Stomach (tissue), 9 donors: ENCODE results near the gene RFC3. TPM values are rescaled to one million over a fixed set of nuclear protein-coding genes. Genes with fewer than 3 reads are reported as not detected.

ENCODE experiments used
- DNase-seq, 2 donors: peaks; one replicate each; pipeline versions ENCODE4 v3.0.0 to v3.0.0-alpha.2; 2013 to 2019
- H3K27ac ChIP-seq, 5 donors: fragments of 200-600 bp in 4 of 5; sonication (generic) in 4 of 5; one replicate each; pipeline ENCODE4 v1.5.1; 2013 to 2019; ENCODE audit warnings: mild to moderate bottlenecking in 1 of 5, moderate library complexity in 1 of 5
- H3K27me3 ChIP-seq, 3 donors: fragments of 200-600 bp; sonication (generic); one replicate each; pipeline ENCODE4 v1.5.1; 2017 to 2019; ENCODE audit warnings: mixed run types in 1 of 3
- H3K36me3 ChIP-seq, 4 donors: fragments of 200-600 bp; sonication (generic); 1 replicate in 3 of 4; 2 replicates in 1 of 4; pipeline ENCODE4 v1.5.1; 2016 to 2019
- H3K4me1 ChIP-seq, 4 donors: fragments of 200-600 bp; sonication (generic); one replicate each; pipeline ENCODE4 v1.5.1; 2016 to 2019
- H3K4me3 ChIP-seq, 4 donors: fragments of 200-600 bp; sonication (generic) in 3 of 4; one replicate each; pipeline ENCODE4 v1.5.1; 2016 to 2019; ENCODE audit warnings: mild to moderate bottlenecking in 1 of 4
- H3K9me3 ChIP-seq, 4 donors: fragments of 200-600 bp; sonication (generic); one replicate each; pipeline ENCODE4 v1.5.1; 2016 to 2019
- EP300 ChIP-seq: sonication (generic); formaldehyde crosslinking; IDR thresholded peaks from one replicate; pipeline ENCODE4 v1.6.1; 2017; ENCODE audit warnings: antibody characterized with exemption
- POLR2A ChIP-seq, 4 donors: fragments of 450-650 bp; IDR thresholded peaks; one replicate each; pipeline ENCODE4 v1.6.1; 2016; ENCODE audit warnings: antibody characterized with exemption in 4 of 4, control low read depth in 2 of 4, mild to moderate bottlenecking in 1 of 4, moderate library complexity in 1 of 4
- POLR2AphosphoS5 ChIP-seq, 3 donors: sonication (generic); formaldehyde crosslinking; IDR thresholded peaks; one replicate each; pipeline ENCODE4 v1.6.1; 2016; ENCODE audit warnings: antibody characterized with exemption in 3 of 3
- whole genome bisulfite sequencing, 5 donors: extraction: QIAGEN DNeasy Blood & Tissue Kit in 3 of 5; methylation state at CpG; one replicate each; pipeline versions ENCODE4 v1.1.5 to v1.1.7; 2013 to 2018; 5-methylcytosine and 5-hydroxymethylcytosine counted together
- intact Hi-C: fragments of 100-400 bp; cut with DNase I; formaldehyde crosslinking; loops from one replicate; pipeline ENCODE4 v1.15.1; 2023; ENCODE audit warnings: low total_unique reads
- polyA plus RNA-seq, 3 donors: library from polyadenylated mRNA; stranded (reverse); fragments of 200-250 nt; gene quantifications; one replicate each; pipeline ENCODE4 v1.2.3, GENCODE V29; 2013
- total RNA-seq, 5 donors: library from RNA; depleted of rRNA; stranded (reverse); fragments of >200 nt; gene quantifications; one replicate each; pipeline versions ENCODE4 v1.1.0 to v1.2.3, GENCODE V29; 2014 to 2016
- TF ChIP-seq, protein P1 (sequence below), 7 experiments: fragments of 450-650 bp in 4 of 7; fragments of 200-600 bp in 3 of 7; sonication (generic) in 3 of 7; IDR thresholded peaks; one replicate each; pipeline ENCODE4 v1.5.1; 2016 to 2019; ENCODE audit warnings: antibody characterized with exemption in 7 of 7, control low read depth in 2 of 7, mild to moderate bottlenecking in 1 of 7
- donor health status: healthy with polysubstance abuse.
- donor health status: Bipolar disorder and iron deficiency.
- donor health status: healthy.

The RFC3 gene
- total and polyA plus RNA-seq, 8 donors = 0.58 to 27.7 (median 7.8) TPM

- TF ChIP-seq, protein P1, sequence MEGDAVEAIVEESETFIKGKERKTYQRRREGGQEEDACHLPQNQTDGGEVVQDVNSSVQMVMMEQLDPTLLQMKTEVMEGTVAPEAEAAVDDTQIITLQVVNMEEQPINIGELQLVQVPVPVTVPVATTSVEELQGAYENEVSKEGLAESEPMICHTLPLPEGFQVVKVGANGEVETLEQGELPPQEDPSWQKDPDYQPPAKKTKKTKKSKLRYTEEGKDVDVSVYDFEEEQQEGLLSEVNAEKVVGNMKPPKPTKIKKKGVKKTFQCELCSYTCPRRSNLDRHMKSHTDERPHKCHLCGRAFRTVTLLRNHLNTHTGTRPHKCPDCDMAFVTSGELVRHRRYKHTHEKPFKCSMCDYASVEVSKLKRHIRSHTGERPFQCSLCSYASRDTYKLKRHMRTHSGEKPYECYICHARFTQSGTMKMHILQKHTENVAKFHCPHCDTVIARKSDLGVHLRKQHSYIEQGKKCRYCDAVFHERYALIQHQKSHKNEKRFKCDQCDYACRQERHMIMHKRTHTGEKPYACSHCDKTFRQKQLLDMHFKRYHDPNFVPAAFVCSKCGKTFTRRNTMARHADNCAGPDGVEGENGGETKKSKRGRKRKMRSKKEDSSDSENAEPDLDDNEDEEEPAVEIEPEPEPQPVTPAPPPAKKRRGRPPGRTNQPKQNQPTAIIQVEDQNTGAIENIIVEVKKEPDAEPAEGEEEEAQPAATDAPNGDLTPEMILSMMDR (IDR thresholded peaks at IDR 0.05) = no peak
- TF ChIP-seq POLR2AphosphoS5 (IDR thresholded peaks at IDR 0.05) = no peak
- no peak for TF ChIP-seq POLR2A (IDR thresholded peaks at IDR 0.05)
- TF ChIP-seq EP300 = no peak
- Histone ChIP-seq H3K36me3 (no peaks in the 10 kb centered on the region), H3K4me1 (peaks cover 0 to 11% (median 5%) of the 10 kb centered on the region in 4 donors), H3K9me3 (no peaks in the 10 kb centered on the region), H3K4me3 (no peak overlapping the region), H3K27me3 (no peaks in the 10 kb centered on the region), H3K27ac (no peak overlapping the region)
- intact Hi-C loops = no loop called here
- 63 to 76% (median 70%) methylated on average over 4 of the region's 4 CpGs for WGBS, 5 donors
- DNase-seq = no peak
Observed at GRCh38 chr13:33794576-33794975, 23.4 kb upstream of the RFC3 start.

DNA sequence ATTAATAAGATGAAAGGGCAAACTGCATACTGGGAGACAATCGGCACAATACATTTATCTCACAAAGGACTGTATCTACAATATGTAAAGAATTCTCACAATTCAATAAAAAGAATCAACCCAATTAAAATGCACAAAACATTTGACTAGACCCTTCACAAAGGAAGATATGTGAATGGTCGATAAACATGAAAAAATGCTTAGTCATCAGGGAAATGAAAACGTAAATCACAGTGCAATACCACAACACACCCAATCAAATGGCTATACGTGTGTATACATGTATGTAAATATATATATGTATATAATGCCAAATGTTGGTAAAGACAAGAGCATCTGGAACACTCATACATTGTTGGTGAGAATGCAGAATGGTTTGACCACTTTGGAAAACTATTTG is 21.9 kb upstream of the RFC3 start:
- no peak for DNase-seq
- 77 to 87% (median 79%) methylated on average over 4 of the region's 4 CpGs for WGBS, 5 donors
- H3K27me3 ChIP-seq = no peaks in the 10 kb centered on the region
- no peak overlapping the region for H3K4me3 ChIP-seq
- H3K36me3 ChIP-seq = no peaks in the 10 kb centered on the region
- H3K4me1 ChIP-seq = peaks cover 0 to 22% (median 11%) of the 10 kb centered on the region in 4 donors
- H3K9me3 ChIP-seq = no peaks in the 10 kb centered on the region
- no peak overlapping the region for H3K27ac ChIP-seq
- intact Hi-C loops = no loop called here
- TF ChIP-seq, protein P1 (IDR thresholded peaks at IDR 0.05) = no peak
- TF ChIP-seq POLR2A (IDR thresholded peaks at IDR 0.05) (no peak), POLR2AphosphoS5 (IDR thresholded peaks at IDR 0.05) (no peak), EP300 (no peak)

- no peak for TF ChIP-seq POLR2AphosphoS5 (IDR thresholded peaks at IDR 0.05)
- TF ChIP-seq, protein P1 (IDR thresholded peaks at IDR 0.05) = no peak
- TF ChIP-seq EP300 = no peak
- no peak for TF ChIP-seq POLR2A (IDR thresholded peaks at IDR 0.05)
- intact Hi-C loops = no loop called here
- peak overlapping the region in 2 of 4 donors; percentile 16 to 21 for H3K4me3 ChIP-seq
- peaks cover 0 to 22% (median 11%) of the 10 kb centered on the region in 4 donors for H3K4me1 ChIP-seq
- 32 to 51% (median 39%) methylated on average over 7 of the region's 7 CpGs for WGBS, 5 donors
- H3K36me3 ChIP-seq = no peaks in the 10 kb centered on the region
- H3K27ac ChIP-seq = peak overlapping the region in 4 of 5 donors; percentile 14 to 69 (median 46)
- no peak for DNase-seq
- no peaks in the 10 kb centered on the region for H3K27me3 ChIP-seq
- H3K9me3 ChIP-seq = no peaks in the 10 kb centered on the region
Observed at GRCh38 chr13:33797622-33798021, 20.3 kb upstream of the RFC3 start.

GRCh38 chr13:33798023-33798422 is 19.9 kb upstream of the RFC3 start:
- H3K4me3 ChIP-seq = no peak overlapping the region
- H3K9me3 ChIP-seq = no peaks in the 10 kb centered on the region
- TF ChIP-seq POLR2A (IDR thresholded peaks at IDR 0.05) (no peak), POLR2AphosphoS5 (IDR thresholded peaks at IDR 0.05) (no peak), EP300 (no peak)
- TF ChIP-seq, protein P1 (IDR thresholded peaks at IDR 0.05) = no peak
- WGBS, 5 donors = 47 to 71% (median 60%) methylated on average over 3 of the region's 3 CpGs
- H3K4me1 ChIP-seq = peaks cover 0 to 22% (median 11%) of the 10 kb centered on the region in 4 donors
- no peaks in the 10 kb centered on the region for H3K36me3 ChIP-seq
- intact Hi-C loops = no loop called here
- peak overlapping the region in 4 of 5 donors; percentile 14 to 69 (median 46) for H3K27ac ChIP-seq
- no peaks in the 10 kb centered on the region for H3K27me3 ChIP-seq
- no peak for DNase-seq
